ENCODE measurements around the gene DDAH1. TPM values are rescaled to one million over a fixed set of nuclear protein-coding genes. Genes with fewer than 3 reads are reported as not detected.

Gene DDAH1
- total RNA-seq, 1 experiment from 2014 or later, result 87.9 TPM

- H3K4me3 ChIP-seq (ENCODE audit: low read depth, low read length), result no peak overlapping the region
- no peak for DNase-seq
- BruUV-seq (replicated peaks), result no TSS peak
- H3K36me3 ChIP-seq (ENCODE audit: control insufficient read depth, insufficient read depth, low read length), result no peaks in the 10 kb centered on the region
- CTCF ChIA-PET, result no interaction called here
- H3K27me3 ChIP-seq (replicated peaks; ENCODE audit: control insufficient read depth, insufficient read depth, low read length), result no peaks in the 10 kb centered on the region
- POLR2A ChIA-PET, result no interaction called here
- Mint-ChIP-seq H3K4me3 (ENCODE audit: unreplicated experiment) (no peak overlapping the region), H3K4me1 (ENCODE audit: low read depth, unreplicated experiment) (peaks cover 7% of the 10 kb centered on the region), H3K9me3 (ENCODE audit: unreplicated experiment) (no peaks in the 10 kb centered on the region), H3K27me3 (ENCODE audit: insufficient read depth, unreplicated experiment) (no peaks in the 10 kb centered on the region), H3K27ac (ENCODE audit: unreplicated experiment) (no peak overlapping the region), H3K36me3 (ENCODE audit: insufficient read depth, unreplicated experiment) (no peaks in the 10 kb centered on the region)
- H3K4me1 ChIP-seq, result no peaks in the 10 kb centered on the region
- intact Hi-C loops (cut with micrococcal nuclease; ENCODE audit: unreplicated experiment), result no loop called here
- no peak for TF ChIP-seq CTCF (IDR thresholded peaks at IDR 0.05; ENCODE audit: insufficient read depth in 1 of 2, low read depth in 1 of 2, low read length in 1 of 2, severe bottlenecking in 1 of 2, unreplicated experiment in 1 of 2)
- no peaks in the 10 kb centered on the region for H3K9me3 ChIP-seq
These were observed 90.8 kb downstream of the DDAH1 start for GRCh38 chr1:85374160-85374559.

- H3K9me3 Mint-ChIP-seq (ENCODE audit: unreplicated experiment), result no peaks in the 10 kb centered on the region
- no peak for DNase-seq
- intact Hi-C loops (cut with micrococcal nuclease; ENCODE audit: unreplicated experiment), result no loop called here
- H3K36me3 Mint-ChIP-seq (ENCODE audit: insufficient read depth, unreplicated experiment), result no peaks in the 10 kb centered on the region
- ChIA-PET CTCF (no interaction called here), POLR2A (no interaction called here)
- peaks cover 7% of the 10 kb centered on the region for H3K4me1 Mint-ChIP-seq (ENCODE audit: low read depth, unreplicated experiment)
- no TSS peak for BruUV-seq (replicated peaks)
- H3K36me3 ChIP-seq (ENCODE audit: control insufficient read depth, insufficient read depth, low read length), result no peaks in the 10 kb centered on the region
- H3K4me3 ChIP-seq (ENCODE audit: low read depth, low read length), result no peak overlapping the region
- no peak for TF ChIP-seq CTCF (IDR thresholded peaks at IDR 0.05; ENCODE audit: insufficient read depth in 1 of 2, low read depth in 1 of 2, low read length in 1 of 2, severe bottlenecking in 1 of 2, unreplicated experiment in 1 of 2)
- no peak overlapping the region for H3K27ac Mint-ChIP-seq (ENCODE audit: unreplicated experiment)
- H3K27me3 ChIP-seq (replicated peaks; ENCODE audit: control insufficient read depth, insufficient read depth, low read length), result no peaks in the 10 kb centered on the region
- no peaks in the 10 kb centered on the region for H3K9me3 ChIP-seq
- H3K27me3 Mint-ChIP-seq (ENCODE audit: insufficient read depth, unreplicated experiment), result no peaks in the 10 kb centered on the region
- H3K4me3 Mint-ChIP-seq (ENCODE audit: unreplicated experiment), result no peak overlapping the region
- H3K4me1 ChIP-seq, result no peaks in the 10 kb centered on the region
These were observed 91.6 kb downstream of the DDAH1 start for GRCh38 chr1:85373378-85373708.

GRCh38 chr1:85372683-85373377, 92.1 kb downstream of the DDAH1 start:
- BruUV-seq (replicated peaks), result no TSS peak
- Histone ChIP-seq H3K36me3 (ENCODE audit: control insufficient read depth, insufficient read depth, low read length) (no peaks in the 10 kb centered on the region), H3K9me3 (no peaks in the 10 kb centered on the region), H3K4me3 (ENCODE audit: low read depth, low read length) (no peak overlapping the region), H3K4me1 (no peaks in the 10 kb centered on the region), H3K27me3 (replicated peaks; ENCODE audit: control insufficient read depth, insufficient read depth, low read length) (no peaks in the 10 kb centered on the region)
- no peak for TF ChIP-seq CTCF (IDR thresholded peaks at IDR 0.05; ENCODE audit: insufficient read depth in 1 of 2, low read depth in 1 of 2, low read length in 1 of 2, severe bottlenecking in 1 of 2, unreplicated experiment in 1 of 2)
- ChIA-PET CTCF (no interaction called here), POLR2A (no interaction called here)
- Mint-ChIP-seq H3K4me3 (ENCODE audit: unreplicated experiment) (no peak overlapping the region), H3K27ac (ENCODE audit: unreplicated experiment) (no peak overlapping the region), H3K4me1 (ENCODE audit: low read depth, unreplicated experiment) (peaks cover 7% of the 10 kb centered on the region), H3K9me3 (ENCODE audit: unreplicated experiment) (no peaks in the 10 kb centered on the region), H3K27me3 (ENCODE audit: insufficient read depth, unreplicated experiment) (no peaks in the 10 kb centered on the region), H3K36me3 (ENCODE audit: insufficient read depth, unreplicated experiment) (no peaks in the 10 kb centered on the region)
- no peak for DNase-seq
- intact Hi-C loops (cut with micrococcal nuclease; ENCODE audit: unreplicated experiment), result no loop called here

Measured in Caco-2 (cell line).